Glutamatergic neuron (in vitro differentiated cells): Measurements from ENCODE around the gene EXPH5. TPM values are rescaled to one million over a fixed set of nuclear protein-coding genes. Genes with fewer than 3 reads are reported as not detected.

Experiments used
- DNase-seq: peaks from one replicate; pipeline ENCODE4 v3.0.0; 2022
- H3K27ac Mint-ChIP-seq: one replicate; pipeline ENCODE4 v1.8.0; 2020; ENCODE audit warnings: mild to moderate bottlenecking, mixed read lengths, inconsistent platforms; ENCODE audit not compliant: unreplicated experiment
- H3K27me3 Mint-ChIP-seq: one replicate; pipeline ENCODE4 v1.8.0; 2020; ENCODE audit warnings: mild to moderate bottlenecking, moderate library complexity, mixed read lengths, inconsistent platforms; ENCODE audit not compliant: unreplicated experiment
- H3K36me3 Mint-ChIP-seq: one replicate; pipeline ENCODE4 v1.8.0; 2020; ENCODE audit warnings: mild to moderate bottlenecking, mixed read lengths, inconsistent platforms; ENCODE audit not compliant: unreplicated experiment
- H3K4me1 Mint-ChIP-seq: one replicate; pipeline ENCODE4 v1.8.0; 2020; ENCODE audit warnings: mild to moderate bottlenecking, low read depth, mixed read lengths, inconsistent platforms; ENCODE audit not compliant: unreplicated experiment
- H3K4me3 Mint-ChIP-seq: one replicate; pipeline ENCODE4 v1.8.0; 2020; ENCODE audit warnings: mild to moderate bottlenecking, mixed read lengths, inconsistent platforms; ENCODE audit not compliant: unreplicated experiment
- H3K9me3 Mint-ChIP-seq: one replicate; pipeline ENCODE4 v1.8.0; 2020; ENCODE audit warnings: mild to moderate bottlenecking, moderate library complexity, mixed read lengths, inconsistent platforms; ENCODE audit not compliant: unreplicated experiment
- total RNA-seq: library from RNA; stranded (reverse); fragmentation: NEBNext Ultra II Directional; extraction: Animal tissue kit (Norgen Biotek cat#: 25700); gene quantifications from one replicate; pipeline ENCODE4 v1.2.1, GENCODE V29; 2021; ENCODE audit not compliant: unreplicated experiment
- TF ChIP-seq, protein P1 (sequence below): fragments of 200-600 bp; sonication (generic); IDR thresholded peaks from one replicate; pipeline ENCODE4 v1.5.0; 2021; ENCODE audit not compliant: partially characterized antibody, unreplicated experiment

The EXPH5 gene
- total RNA-seq, 1 donor from 2014 or later: 0.44 TPM

DNA sequence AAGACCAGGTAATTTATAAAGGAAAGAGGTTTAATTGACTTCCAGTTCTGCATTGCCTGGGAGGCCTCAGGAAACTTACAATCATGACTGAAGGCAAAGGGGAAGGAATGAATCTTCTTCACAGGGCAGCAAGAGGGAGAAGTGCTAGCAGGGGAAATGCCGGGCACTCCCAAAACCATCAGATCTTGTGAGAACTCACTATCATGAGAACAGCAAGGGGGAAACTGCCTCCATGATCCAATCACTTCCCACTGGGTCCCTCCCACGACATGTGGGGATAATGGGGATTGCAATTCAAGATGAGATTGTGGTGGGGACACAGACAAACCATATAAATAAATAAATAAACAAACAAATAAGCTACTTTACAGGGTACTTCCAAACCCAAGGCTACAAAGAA lies 28.8 kb upstream of the EXPH5 start:
- H3K4me1 Mint-ChIP-seq: no peaks in the 10 kb centered on the region
- no peak overlapping the region for H3K27ac Mint-ChIP-seq
- H3K9me3 Mint-ChIP-seq: no peaks in the 10 kb centered on the region
- H3K4me3 Mint-ChIP-seq: no peak overlapping the region
- DNase-seq: no peak
- TF ChIP-seq, protein P1, sequence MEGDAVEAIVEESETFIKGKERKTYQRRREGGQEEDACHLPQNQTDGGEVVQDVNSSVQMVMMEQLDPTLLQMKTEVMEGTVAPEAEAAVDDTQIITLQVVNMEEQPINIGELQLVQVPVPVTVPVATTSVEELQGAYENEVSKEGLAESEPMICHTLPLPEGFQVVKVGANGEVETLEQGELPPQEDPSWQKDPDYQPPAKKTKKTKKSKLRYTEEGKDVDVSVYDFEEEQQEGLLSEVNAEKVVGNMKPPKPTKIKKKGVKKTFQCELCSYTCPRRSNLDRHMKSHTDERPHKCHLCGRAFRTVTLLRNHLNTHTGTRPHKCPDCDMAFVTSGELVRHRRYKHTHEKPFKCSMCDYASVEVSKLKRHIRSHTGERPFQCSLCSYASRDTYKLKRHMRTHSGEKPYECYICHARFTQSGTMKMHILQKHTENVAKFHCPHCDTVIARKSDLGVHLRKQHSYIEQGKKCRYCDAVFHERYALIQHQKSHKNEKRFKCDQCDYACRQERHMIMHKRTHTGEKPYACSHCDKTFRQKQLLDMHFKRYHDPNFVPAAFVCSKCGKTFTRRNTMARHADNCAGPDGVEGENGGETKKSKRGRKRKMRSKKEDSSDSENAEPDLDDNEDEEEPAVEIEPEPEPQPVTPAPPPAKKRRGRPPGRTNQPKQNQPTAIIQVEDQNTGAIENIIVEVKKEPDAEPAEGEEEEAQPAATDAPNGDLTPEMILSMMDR: no peak
- H3K27me3 Mint-ChIP-seq: no peaks in the 10 kb centered on the region
- H3K36me3 Mint-ChIP-seq: peaks cover 1% of the 10 kb centered on the region

DNA sequence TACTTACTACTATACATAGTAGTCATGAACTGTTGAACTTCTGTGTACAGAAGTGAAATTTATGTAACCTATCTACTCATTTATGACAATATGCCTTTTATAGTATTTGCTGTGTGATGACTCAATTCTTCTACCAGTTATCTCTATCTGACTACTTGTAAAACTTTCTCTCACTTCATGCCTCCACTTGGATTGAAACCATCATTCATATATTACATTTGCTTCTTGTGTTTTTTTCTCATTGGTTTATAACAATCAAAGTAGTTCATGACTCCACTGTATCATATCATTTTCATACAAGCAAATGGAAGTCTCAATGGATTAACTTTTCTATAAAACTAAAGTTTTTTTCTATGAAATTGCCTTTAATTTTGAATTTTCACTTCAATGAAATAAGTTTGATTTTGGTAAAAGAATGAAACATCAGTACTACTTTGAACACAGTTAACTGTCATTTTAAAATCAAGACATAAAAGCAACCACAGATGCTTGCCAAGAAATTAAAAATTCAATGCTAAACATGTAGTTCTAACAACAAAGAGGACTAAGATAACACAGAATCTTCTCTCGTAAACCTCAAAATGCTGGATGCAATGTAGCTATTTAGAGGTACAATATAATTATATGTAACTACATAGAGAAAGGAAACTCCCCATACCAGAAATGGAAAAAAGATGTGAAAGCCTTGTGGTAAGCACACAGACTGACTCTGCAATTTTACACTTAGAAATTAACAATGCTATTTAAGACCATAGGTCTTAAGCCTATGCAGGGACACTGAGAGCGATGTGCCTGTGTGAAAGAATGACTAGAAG lies 27.6 kb upstream of the EXPH5 start:
- DNase-seq: no peak
- H3K4me3 Mint-ChIP-seq: no peak overlapping the region
- H3K36me3 Mint-ChIP-seq: no peaks in the 10 kb centered on the region
- TF ChIP-seq, protein P1: no peak
- no peaks in the 10 kb centered on the region for H3K4me1 Mint-ChIP-seq
- no peaks in the 10 kb centered on the region for H3K27me3 Mint-ChIP-seq
- H3K27ac Mint-ChIP-seq: no peak overlapping the region
- no peaks in the 10 kb centered on the region for H3K9me3 Mint-ChIP-seq

DNA sequence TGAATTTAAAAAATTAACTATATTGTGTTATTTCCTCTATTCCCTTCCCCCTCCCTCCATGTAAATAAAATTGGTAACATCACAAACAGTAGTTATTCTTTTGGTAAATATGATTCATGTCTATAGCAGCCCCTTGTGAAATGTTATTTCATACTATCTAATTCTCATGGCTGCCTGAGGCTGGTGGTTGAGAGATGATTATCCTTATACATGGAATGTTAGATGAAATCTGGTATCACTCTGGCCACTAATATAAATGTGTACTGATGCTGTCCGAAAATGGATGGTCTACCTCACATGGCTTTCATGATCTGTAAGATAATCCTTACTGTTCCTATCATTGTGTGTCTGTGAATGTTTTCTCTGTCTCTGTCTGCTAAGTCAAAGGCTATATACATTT lies 25.0 kb upstream of the EXPH5 start:
- no peaks in the 10 kb centered on the region for H3K36me3 Mint-ChIP-seq
- no peaks in the 10 kb centered on the region for H3K27me3 Mint-ChIP-seq
- H3K27ac Mint-ChIP-seq: no peak overlapping the region
- TF ChIP-seq, protein P1: no peak
- no peaks in the 10 kb centered on the region for H3K4me1 Mint-ChIP-seq
- no peaks in the 10 kb centered on the region for H3K9me3 Mint-ChIP-seq
- no peak for DNase-seq
- H3K4me3 Mint-ChIP-seq: no peak overlapping the region

DNA sequence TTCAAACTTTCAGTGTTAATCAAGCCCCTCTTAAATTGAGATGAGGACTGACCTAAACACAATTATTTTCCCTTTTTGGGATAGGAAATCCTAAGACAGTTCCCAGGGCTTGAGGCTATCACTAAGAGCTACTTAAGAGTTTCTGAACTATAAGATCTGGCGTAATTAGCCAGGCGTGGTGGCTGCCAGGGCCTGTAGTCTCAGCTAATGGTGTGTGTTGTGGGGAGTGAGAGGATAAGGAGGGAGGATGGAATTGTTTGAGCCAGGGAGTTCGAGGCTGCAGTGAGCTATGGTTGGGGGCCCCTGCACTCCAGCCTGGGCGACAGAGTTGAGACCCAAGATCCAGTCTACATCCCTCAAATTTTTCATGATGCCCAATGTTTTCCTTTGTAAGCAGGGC lies 23.5 kb upstream of the EXPH5 start:
- H3K27me3 Mint-ChIP-seq: no peaks in the 10 kb centered on the region
- H3K4me1 Mint-ChIP-seq: no peaks in the 10 kb centered on the region
- H3K27ac Mint-ChIP-seq: no peak overlapping the region
- H3K4me3 Mint-ChIP-seq: no peak overlapping the region
- H3K36me3 Mint-ChIP-seq: no peaks in the 10 kb centered on the region
- TF ChIP-seq, protein P1: no peak
- DNase-seq: no peak
- H3K9me3 Mint-ChIP-seq: no peaks in the 10 kb centered on the region

DNA sequence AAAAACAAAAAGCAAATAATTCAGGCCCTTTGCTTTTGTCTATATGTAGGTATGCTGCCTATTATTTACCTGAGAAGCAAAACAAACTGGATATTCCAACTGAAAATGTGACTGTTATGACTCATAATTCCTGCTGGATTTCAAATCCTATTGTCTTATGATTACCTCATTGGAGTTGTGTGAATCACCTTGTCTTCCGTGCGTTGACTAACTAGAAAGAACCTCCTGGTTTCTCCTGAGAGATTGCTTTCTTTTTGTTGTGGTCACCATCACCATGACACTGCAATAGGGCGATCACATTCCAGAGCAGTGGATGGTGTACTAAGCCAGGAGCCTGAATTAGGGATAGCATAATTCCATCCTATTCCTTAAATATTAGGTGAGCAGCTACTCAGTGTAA lies 23.0 kb upstream of the EXPH5 start:
- Mint-ChIP-seq H3K36me3 (no peaks in the 10 kb centered on the region), H3K27ac (no peak overlapping the region)
- TF ChIP-seq, protein P1: no peak

More for the DNA sequence above, 23.0 kb upstream of the EXPH5 start:
- no peaks in the 10 kb centered on the region for H3K9me3 Mint-ChIP-seq
- no peak overlapping the region for H3K4me3 Mint-ChIP-seq
- H3K27me3 Mint-ChIP-seq: no peaks in the 10 kb centered on the region
- H3K4me1 Mint-ChIP-seq: no peaks in the 10 kb centered on the region
- no peak for DNase-seq
